Neural progenitor cell (in vitro differentiated cells): ENCODE data around the gene TMEM254.

Experiments
- EZH2 ChIP-seq: fragments of 200-600 bp; sonication (generic); IDR thresholded peaks from 2 replicates; pipeline ENCODE4 v1.6.1; 2017; ENCODE audit warnings: antibody characterized with exemption, mild to moderate bottlenecking, moderate library complexity
- EZH2phosphoT487 ChIP-seq: fragments of 200-600 bp; sonication (generic); IDR thresholded peaks from 2 replicates; pipeline ENCODE4 v1.6.1; 2017; ENCODE audit warnings: antibody characterized with exemption
- TF ChIP-seq, protein P1 (sequence below): fragments of 200-600 bp; sonication (generic); IDR thresholded peaks from 2 replicates; pipeline ENCODE4 v1.5.1; 2017; ENCODE audit warnings: antibody characterized with exemption, mild to moderate bottlenecking

DNA sequence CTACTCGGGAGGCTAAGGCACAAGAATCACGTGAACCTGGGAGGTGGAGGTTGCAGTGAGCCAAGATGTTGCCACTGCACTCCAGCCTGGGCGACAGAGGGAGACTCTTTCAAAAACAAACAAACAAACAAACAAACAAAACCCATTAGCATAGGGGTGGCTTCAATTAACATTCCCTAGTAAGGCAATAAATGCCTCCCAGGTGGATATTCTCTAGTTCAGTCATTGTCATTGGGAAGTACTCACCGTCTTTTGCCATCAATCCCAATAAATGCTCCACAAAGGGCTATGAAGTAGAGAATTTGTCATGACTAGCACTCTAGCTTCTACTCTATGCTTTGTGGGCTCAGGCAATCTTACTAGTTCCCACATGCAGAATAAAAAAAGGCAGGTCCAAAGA lies 11.7 kb upstream of the TMEM254 start:
- TF ChIP-seq, protein P1, sequence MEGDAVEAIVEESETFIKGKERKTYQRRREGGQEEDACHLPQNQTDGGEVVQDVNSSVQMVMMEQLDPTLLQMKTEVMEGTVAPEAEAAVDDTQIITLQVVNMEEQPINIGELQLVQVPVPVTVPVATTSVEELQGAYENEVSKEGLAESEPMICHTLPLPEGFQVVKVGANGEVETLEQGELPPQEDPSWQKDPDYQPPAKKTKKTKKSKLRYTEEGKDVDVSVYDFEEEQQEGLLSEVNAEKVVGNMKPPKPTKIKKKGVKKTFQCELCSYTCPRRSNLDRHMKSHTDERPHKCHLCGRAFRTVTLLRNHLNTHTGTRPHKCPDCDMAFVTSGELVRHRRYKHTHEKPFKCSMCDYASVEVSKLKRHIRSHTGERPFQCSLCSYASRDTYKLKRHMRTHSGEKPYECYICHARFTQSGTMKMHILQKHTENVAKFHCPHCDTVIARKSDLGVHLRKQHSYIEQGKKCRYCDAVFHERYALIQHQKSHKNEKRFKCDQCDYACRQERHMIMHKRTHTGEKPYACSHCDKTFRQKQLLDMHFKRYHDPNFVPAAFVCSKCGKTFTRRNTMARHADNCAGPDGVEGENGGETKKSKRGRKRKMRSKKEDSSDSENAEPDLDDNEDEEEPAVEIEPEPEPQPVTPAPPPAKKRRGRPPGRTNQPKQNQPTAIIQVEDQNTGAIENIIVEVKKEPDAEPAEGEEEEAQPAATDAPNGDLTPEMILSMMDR, result no peak
- no peak for TF ChIP-seq EZH2
- TF ChIP-seq EZH2phosphoT487, result no peak
